ENCODE measurements around the gene RBM19. TPM values are rescaled to one million over a fixed set of nuclear protein-coding genes. Genes with fewer than 3 reads are reported as not detected.
A peak's percentile ranks its signal among the peaks of the same experiment; 100 is the strongest.

The RBM19 gene
- total and polyA plus RNA-seq, 4 donors, result 17.9 to 33.6 (median 21.9) TPM

DNA sequence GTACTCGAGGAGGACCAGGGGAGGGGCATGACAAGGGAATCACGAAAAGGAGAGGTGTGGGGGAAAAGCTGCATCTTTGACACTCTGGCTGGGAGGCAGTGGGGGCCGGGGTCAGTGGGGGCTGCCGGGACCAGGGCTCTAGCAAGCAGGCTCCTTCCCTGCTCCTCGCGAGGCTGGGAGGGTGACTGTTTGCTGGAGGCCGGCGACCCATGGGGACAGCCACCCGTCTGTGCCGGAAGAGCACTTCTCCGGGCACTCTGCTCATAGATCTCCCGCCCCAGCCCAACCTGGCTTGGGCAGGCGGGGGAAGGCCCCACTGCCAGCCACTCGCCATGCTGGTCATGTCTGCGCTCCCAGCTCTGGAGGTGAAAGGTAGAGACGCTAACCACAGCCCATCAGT is 130.7 kb downstream of the RBM19 start:
- ATAC-seq (ENCODE audit: insufficient read depth, low FRiP score) (no peak), DNase-seq (no peak)
- TF ChIP-seq, protein P1, sequence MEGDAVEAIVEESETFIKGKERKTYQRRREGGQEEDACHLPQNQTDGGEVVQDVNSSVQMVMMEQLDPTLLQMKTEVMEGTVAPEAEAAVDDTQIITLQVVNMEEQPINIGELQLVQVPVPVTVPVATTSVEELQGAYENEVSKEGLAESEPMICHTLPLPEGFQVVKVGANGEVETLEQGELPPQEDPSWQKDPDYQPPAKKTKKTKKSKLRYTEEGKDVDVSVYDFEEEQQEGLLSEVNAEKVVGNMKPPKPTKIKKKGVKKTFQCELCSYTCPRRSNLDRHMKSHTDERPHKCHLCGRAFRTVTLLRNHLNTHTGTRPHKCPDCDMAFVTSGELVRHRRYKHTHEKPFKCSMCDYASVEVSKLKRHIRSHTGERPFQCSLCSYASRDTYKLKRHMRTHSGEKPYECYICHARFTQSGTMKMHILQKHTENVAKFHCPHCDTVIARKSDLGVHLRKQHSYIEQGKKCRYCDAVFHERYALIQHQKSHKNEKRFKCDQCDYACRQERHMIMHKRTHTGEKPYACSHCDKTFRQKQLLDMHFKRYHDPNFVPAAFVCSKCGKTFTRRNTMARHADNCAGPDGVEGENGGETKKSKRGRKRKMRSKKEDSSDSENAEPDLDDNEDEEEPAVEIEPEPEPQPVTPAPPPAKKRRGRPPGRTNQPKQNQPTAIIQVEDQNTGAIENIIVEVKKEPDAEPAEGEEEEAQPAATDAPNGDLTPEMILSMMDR (IDR thresholded peaks at IDR 0.05; ENCODE audit: control extremely low read depth, extremely low read depth), result no peak
- Histone ChIP-seq H3K4me3 (no peak overlapping the region), H3K9ac (ENCODE audit: insufficient read depth in 1 of 2, low read length in 2 of 2) (no peak overlapping the region), H3K9me3 (ENCODE audit: control insufficient read depth in 4 of 4, insufficient read depth in 3 of 4, low read length in 3 of 4) (no peaks in the 10 kb centered on the region), H3K36me3 (ENCODE audit: control insufficient read depth in 4 of 4, insufficient read depth in 4 of 4, low read length in 4 of 4) (peaks cover 0 to 4% (median 0%) of the 10 kb centered on the region in 4 donors), H3K27ac (ENCODE audit: low read depth in 1 of 2, low read length in 1 of 2) (no peak overlapping the region), H3K4me1 (ENCODE audit: control insufficient read depth in 5 of 5, insufficient read depth in 5 of 5, low read length in 5 of 5) (peaks cover 0 to 7% (median 0%) of the 10 kb centered on the region in 5 donors), H3K27me3 (ENCODE audit: control insufficient read depth in 3 of 3, insufficient read depth in 3 of 3, low read length in 2 of 3) (no peaks in the 10 kb centered on the region)
- WGBS, 2 donors, result 90 to 92% methylated on average over 15 to 16 of the region's 16 CpGs

- H3K36me3 ChIP-seq (ENCODE audit: control insufficient read depth in 4 of 4, insufficient read depth in 4 of 4, low read length in 4 of 4), result no peaks in the 10 kb centered on the region
- peaks cover 0 to 7% (median 0%) of the 10 kb centered on the region in 5 donors for H3K4me1 ChIP-seq (ENCODE audit: control insufficient read depth in 5 of 5, insufficient read depth in 5 of 5, low read length in 5 of 5)
- no peaks in the 10 kb centered on the region for H3K27me3 ChIP-seq (ENCODE audit: control insufficient read depth in 3 of 3, insufficient read depth in 3 of 3, low read length in 2 of 3)
- no peak overlapping the region for H3K9ac ChIP-seq (ENCODE audit: insufficient read depth in 1 of 2, low read length in 2 of 2)
- H3K9me3 ChIP-seq (ENCODE audit: control insufficient read depth in 4 of 4, insufficient read depth in 3 of 4, low read length in 3 of 4), result no peaks in the 10 kb centered on the region
- no peak for DNase-seq
- H3K27ac ChIP-seq (ENCODE audit: low read depth in 1 of 2, low read length in 1 of 2), result no peak overlapping the region
- H3K4me3 ChIP-seq, result no peak overlapping the region
- WGBS, 2 donors, result 97 to 98% methylated on average over 3 of the region's 3 CpGs
- no peak for ATAC-seq (ENCODE audit: insufficient read depth, low FRiP score)
- TF ChIP-seq, protein P1 (IDR thresholded peaks at IDR 0.05; ENCODE audit: control extremely low read depth, extremely low read depth), result no peak
Measured at GRCh38 chr12:113833422-113833821, 132.7 kb downstream of the RBM19 start.

GRCh38 chr12:113831476-113831875 is 134.6 kb downstream of the RBM19 start:
- H3K27me3 ChIP-seq (ENCODE audit: control insufficient read depth in 3 of 3, insufficient read depth in 3 of 3, low read length in 2 of 3), result no peaks in the 10 kb centered on the region
- H3K9ac ChIP-seq (ENCODE audit: insufficient read depth in 1 of 2, low read length in 2 of 2), result no peak overlapping the region
- DNase-seq, result peak in 2 of 3 donors; percentile 13 to 25
- no peak overlapping the region for H3K27ac ChIP-seq (ENCODE audit: low read depth in 1 of 2, low read length in 1 of 2)
- no peaks in the 10 kb centered on the region for H3K9me3 ChIP-seq (ENCODE audit: control insufficient read depth in 4 of 4, insufficient read depth in 3 of 4, low read length in 3 of 4)
- no peaks in the 10 kb centered on the region for H3K36me3 ChIP-seq (ENCODE audit: control insufficient read depth in 4 of 4, insufficient read depth in 4 of 4, low read length in 4 of 4)
- WGBS, 2 donors, result 84 to 86% methylated on average over 20 of the region's 20 CpGs
- H3K4me1 ChIP-seq (ENCODE audit: control insufficient read depth in 5 of 5, insufficient read depth in 5 of 5, low read length in 5 of 5), result peaks cover 0 to 7% (median 0%) of the 10 kb centered on the region in 5 donors
- no peak overlapping the region for H3K4me3 ChIP-seq
- no peak for ATAC-seq (ENCODE audit: insufficient read depth, low FRiP score)
- TF ChIP-seq, protein P1 (IDR thresholded peaks at IDR 0.05; ENCODE audit: control extremely low read depth, extremely low read depth), result no peak

GRCh38 chr12:113831016-113831415 is 135.1 kb downstream of the RBM19 start:
- DNase-seq, result no peak
- no peaks in the 10 kb centered on the region for H3K36me3 ChIP-seq (ENCODE audit: control insufficient read depth in 4 of 4, insufficient read depth in 4 of 4, low read length in 4 of 4)
- TF ChIP-seq, protein P1 (IDR thresholded peaks at IDR 0.05; ENCODE audit: control extremely low read depth, extremely low read depth), result no peak
- no peak for ATAC-seq (ENCODE audit: insufficient read depth, low FRiP score)
- no peak overlapping the region for H3K27ac ChIP-seq (ENCODE audit: low read depth in 1 of 2, low read length in 1 of 2)
- no peaks in the 10 kb centered on the region for H3K27me3 ChIP-seq (ENCODE audit: control insufficient read depth in 3 of 3, insufficient read depth in 3 of 3, low read length in 2 of 3)
- no peak overlapping the region for H3K4me3 ChIP-seq
- H3K9me3 ChIP-seq (ENCODE audit: control insufficient read depth in 4 of 4, insufficient read depth in 3 of 4, low read length in 3 of 4), result no peaks in the 10 kb centered on the region
- peaks cover 0 to 7% (median 0%) of the 10 kb centered on the region in 5 donors for H3K4me1 ChIP-seq (ENCODE audit: control insufficient read depth in 5 of 5, insufficient read depth in 5 of 5, low read length in 5 of 5)
- H3K9ac ChIP-seq (ENCODE audit: insufficient read depth in 1 of 2, low read length in 2 of 2), result no peak overlapping the region
- 86 to 88% methylated on average over 4 of the region's 4 CpGs for WGBS, 2 donors

All from lung (tissue), 12 donors.